Panc1 (cell line): ENCODE data around the gene SGMS1. TPM values are rescaled to one million over a fixed set of nuclear protein-coding genes. Genes with fewer than 3 reads are reported as not detected.

ENCODE experiments used
- ATAC-seq: fragments of 200-7000 bp; cut with Tn5 transposase; 2 replicates; pipeline ENCODE4 v1.9.1; 2020; ENCODE audit warnings: mild to moderate bottlenecking, moderate library complexity
- BruUV-seq: library from RNA; stranded (reverse); fragments of 400-500 nt; replicated peaks from 2 replicates; lab custom pipeline; 2021; lab: Mats Ljungman, UMichigan
- CTCF ChIA-PET: fragments of 300-600 bp; sonication (Branson Sonifier 250); formaldehyde crosslinking; loops from one replicate; lab custom pipeline; 2022; ENCODE audit warnings: antibody characterized with exemption; lab: Charles Lee
- POLR2A ChIA-PET: fragments of 300-600 bp; sonication (Branson Sonifier 250); formaldehyde crosslinking; loops from one replicate; lab custom pipeline; 2022; ENCODE audit warnings: antibody characterized with exemption; lab: Charles Lee
- DNase-seq: peaks from one replicate; pipeline ENCODE4 v3.0.0-alpha.2; 2010; ENCODE audit warnings: low read depth, low spot score
- H3K27ac ChIP-seq: 2 replicates; pipeline ENCODE4 v1.5.1; 2011; ENCODE audit warnings: mild to moderate bottlenecking, low read length, inconsistent platforms
- H3K27me3 ChIP-seq: fragments of 200-500 bp; sonication (Bioruptor generic); 2 replicates; pipeline ENCODE4 v1.6.0; 2014; ENCODE audit warnings: low read length, inconsistent platforms; ENCODE audit not compliant: control insufficient read depth, insufficient read depth
- H3K36me3 ChIP-seq: fragments of 200-500 bp; sonication (Bioruptor generic); 2 replicates; pipeline ENCODE4 v1.5.1; 2014; ENCODE audit warnings: inconsistent platforms, mild to moderate bottlenecking, low read length, moderate library complexity; ENCODE audit not compliant: control insufficient read depth, insufficient read depth
- H3K4me1 ChIP-seq: 2 replicates; pipeline ENCODE4 v1.5.1; 2011; ENCODE audit warnings: inconsistent platforms, mild to moderate bottlenecking, low read length, moderate library complexity; ENCODE audit not compliant: control insufficient read depth, insufficient read depth
- H3K4me3 ChIP-seq, 2 experiments: 2 replicates each; pipeline ENCODE4 v1.5.1; 2011 to 2012; ENCODE audit warnings: low read depth in 2 of 2, low read length in 2 of 2, mild to moderate bottlenecking in 2 of 2, inconsistent platforms in 1 of 2, moderate library complexity in 1 of 2
- H3K9me3 ChIP-seq: fragments of 200-500 bp; sonication (Bioruptor generic); 2 replicates; pipeline ENCODE4 v1.5.1; 2014; ENCODE audit warnings: low read depth, mild to moderate bottlenecking, inconsistent platforms, low read length, moderate library complexity; ENCODE audit not compliant: control insufficient read depth, insufficient read depth
- CTCF ChIP-seq: fragments of 450-650 bp; IDR thresholded peaks from 2 replicates; pipeline ENCODE4 v1.5.1; 2017; ENCODE audit warnings: mild to moderate bottlenecking
- POLR2AphosphoS5 ChIP-seq: IDR thresholded peaks from 2 replicates; pipeline ENCODE4 v1.6.1; 2012; ENCODE audit warnings: mild to moderate bottlenecking, low read depth, low read length, moderate library complexity
- REST ChIP-seq, 2 experiments: IDR thresholded peaks; 2 replicates each; pipeline ENCODE4 v1.6.1; 2011 to 2012; ENCODE audit warnings: low read depth in 2 of 2, control low read depth in 1 of 2, low read length in 1 of 2, mild to moderate bottlenecking in 1 of 2, moderate library complexity in 1 of 2; ENCODE audit not compliant: insufficient read depth in 1 of 2
- SIN3A ChIP-seq: IDR thresholded peaks from 2 replicates; pipeline ENCODE4 v1.6.1; 2012; ENCODE audit warnings: low read depth, mild to moderate bottlenecking, low read length, moderate library complexity, borderline replicate concordance; ENCODE audit not compliant: insufficient read depth
- TCF7L2 ChIP-seq: IDR thresholded peaks from 2 replicates; pipeline ENCODE4 v1.6.1; 2011; ENCODE audit warnings: mild to moderate bottlenecking, low read depth, low read length, inconsistent platforms
- in situ Hi-C: cut with HindIII; loops from 2 replicates; pipeline ENCODE4 v1.10.0; 2016; ENCODE audit warnings: low sequenced_read_pairs, low pct_unique_long_range_greater_than_20kb
- intact Hi-C: fragments of 100-400 bp; cut with micrococcal nuclease; formaldehyde crosslinking; loops from one replicate; pipeline ENCODE4 v1.10.0; 2022; ENCODE audit not compliant: unreplicated experiment
- total RNA-seq: library from RNA; stranded (reverse); gene quantifications from one replicate; pipeline ENCODE4 v1.2.1, GENCODE V29; 2021; ENCODE audit not compliant: unreplicated experiment

SGMS1 gene
- total RNA-seq, 1 experiment from 2014 or later = 22.0 TPM

- in situ Hi-C loops (no loop called here), intact Hi-C loops (no loop called here)
- CTCF ChIA-PET = no interaction called here
- Histone ChIP-seq H3K4me3 (no peak overlapping the region), H3K9me3 (no peaks in the 10 kb centered on the region), H3K36me3 (no peaks in the 10 kb centered on the region), H3K27me3 (no peaks in the 10 kb centered on the region), H3K4me1 (no peaks in the 10 kb centered on the region), H3K27ac (no peak overlapping the region)
- ATAC-seq (no peak), DNase-seq (no peak)
- TF ChIP-seq POLR2AphosphoS5 = no peak
- no peak for TF ChIP-seq SIN3A
- no peak for TF ChIP-seq TCF7L2
- no peak for TF ChIP-seq CTCF
- no peak for TF ChIP-seq REST (IDR thresholded peaks at IDR 0.05; ENCODE audit: insufficient read depth in 1 of 2, low read depth in 2 of 2, low read length in 1 of 2)
- POLR2A ChIA-PET = no interaction called here
- no TSS peak for BruUV-seq
Observed at GRCh38 chr10:50423448-50423847, 200.3 kb downstream of the SGMS1 start.

GRCh38 chr10:50422259-50422658, 201.5 kb downstream of the SGMS1 start:
- no peaks in the 10 kb centered on the region for H3K4me1 ChIP-seq
- in situ Hi-C loops = no loop called here
- no TSS peak for BruUV-seq
- no peaks in the 10 kb centered on the region for H3K36me3 ChIP-seq
- no peak overlapping the region for H3K4me3 ChIP-seq
- no peak overlapping the region for H3K27ac ChIP-seq
- DNase-seq (no peak), ATAC-seq (no peak)
- H3K27me3 ChIP-seq = no peaks in the 10 kb centered on the region
- intact Hi-C loops = no loop called here
- ChIA-PET POLR2A (no interaction called here), CTCF (no interaction called here)
- TF ChIP-seq REST (IDR thresholded peaks at IDR 0.05; ENCODE audit: insufficient read depth in 1 of 2, low read depth in 2 of 2, low read length in 1 of 2) (no peak), SIN3A (no peak), POLR2AphosphoS5 (no peak), TCF7L2 (no peak), CTCF (no peak)
- H3K9me3 ChIP-seq = no peaks in the 10 kb centered on the region
